Osteoblast (primary cell): ENCODE results near the gene SNED1. TPM values are rescaled to one million over a fixed set of nuclear protein-coding genes. Genes with fewer than 3 reads are reported as not detected.

ENCODE experiments used
- DNase-seq: peaks from one replicate; pipeline ENCODE4 v3.0.0; 2011; ENCODE audit warnings: low spot score, mixed read lengths; ENCODE audit not compliant: insufficient read length; ENCODE audit errors: missing footprints
- H2AFZ ChIP-seq: 2 replicates; pipeline ENCODE4 v1.6.0; 2011; ENCODE audit warnings: mild to moderate bottlenecking, low read length
- H3K27ac ChIP-seq: 2 replicates; pipeline ENCODE4 v1.5.1; 2011; ENCODE audit warnings: mild to moderate bottlenecking, low read depth, low read length, moderate library complexity
- H3K27me3 ChIP-seq: 2 replicates; pipeline ENCODE4 v1.6.0; 2012; ENCODE audit warnings: mild to moderate bottlenecking, control low read depth, inconsistent platforms, low read length, moderate library complexity; ENCODE audit not compliant: insufficient read depth
- H3K36me3 ChIP-seq: 2 replicates; pipeline ENCODE4 v1.5.1; 2011; ENCODE audit warnings: mild to moderate bottlenecking, low read length, control low read depth, moderate library complexity; ENCODE audit not compliant: insufficient read depth
- H3K4me1 ChIP-seq: 2 replicates; pipeline ENCODE4 v1.5.1; 2011; ENCODE audit warnings: mild to moderate bottlenecking, low read length, control low read depth, moderate library complexity; ENCODE audit not compliant: insufficient read depth
- H3K4me2 ChIP-seq: 2 replicates; pipeline ENCODE4 v1.6.0; 2011; ENCODE audit warnings: mild to moderate bottlenecking, low read length; ENCODE audit not compliant: insufficient read depth
- H3K4me3 ChIP-seq: fragments of 200-600 bp; sonication (generic); 3 replicates; pipeline ENCODE4 v1.5.1; 2012; ENCODE audit warnings: mild to moderate bottlenecking, low read length, inconsistent platforms; ENCODE audit not compliant: insufficient read depth
- H3K79me2 ChIP-seq: 2 replicates; pipeline ENCODE4 v1.6.0; 2012; ENCODE audit warnings: mild to moderate bottlenecking, low read length, control low read depth, inconsistent platforms; ENCODE audit not compliant: insufficient read depth
- H3K9me3 ChIP-seq: 2 replicates; pipeline ENCODE4 v1.5.1; 2011; ENCODE audit warnings: low read depth, low read length, control low read depth
- H4K20me1 ChIP-seq: 2 replicates; pipeline ENCODE4 v1.6.0; 2012; ENCODE audit warnings: mild to moderate bottlenecking, low read length, control low read depth; ENCODE audit not compliant: insufficient read depth
- total RNA-seq: library from RNA; depleted of rRNA; stranded (reverse); fragments of >200 nt; gene quantifications from 2 replicates; pipeline ENCODE4 v1.2.3, GENCODE V29; 2012
- TF ChIP-seq, protein P1 (sequence below): IDR thresholded peaks from 2 replicates; pipeline ENCODE4 v1.5.1; 2011; ENCODE audit warnings: mild to moderate bottlenecking, low read depth, low read length, moderate library complexity; ENCODE audit errors: extremely low read depth

SNED1 gene
- total RNA-seq, 1 donor = 94.8 TPM

- no peak overlapping the region for H3K4me2 ChIP-seq
- no peak for DNase-seq
- no peak overlapping the region for H3K27ac ChIP-seq
- no peaks in the 10 kb centered on the region for H4K20me1 ChIP-seq
- TF ChIP-seq, protein P1, sequence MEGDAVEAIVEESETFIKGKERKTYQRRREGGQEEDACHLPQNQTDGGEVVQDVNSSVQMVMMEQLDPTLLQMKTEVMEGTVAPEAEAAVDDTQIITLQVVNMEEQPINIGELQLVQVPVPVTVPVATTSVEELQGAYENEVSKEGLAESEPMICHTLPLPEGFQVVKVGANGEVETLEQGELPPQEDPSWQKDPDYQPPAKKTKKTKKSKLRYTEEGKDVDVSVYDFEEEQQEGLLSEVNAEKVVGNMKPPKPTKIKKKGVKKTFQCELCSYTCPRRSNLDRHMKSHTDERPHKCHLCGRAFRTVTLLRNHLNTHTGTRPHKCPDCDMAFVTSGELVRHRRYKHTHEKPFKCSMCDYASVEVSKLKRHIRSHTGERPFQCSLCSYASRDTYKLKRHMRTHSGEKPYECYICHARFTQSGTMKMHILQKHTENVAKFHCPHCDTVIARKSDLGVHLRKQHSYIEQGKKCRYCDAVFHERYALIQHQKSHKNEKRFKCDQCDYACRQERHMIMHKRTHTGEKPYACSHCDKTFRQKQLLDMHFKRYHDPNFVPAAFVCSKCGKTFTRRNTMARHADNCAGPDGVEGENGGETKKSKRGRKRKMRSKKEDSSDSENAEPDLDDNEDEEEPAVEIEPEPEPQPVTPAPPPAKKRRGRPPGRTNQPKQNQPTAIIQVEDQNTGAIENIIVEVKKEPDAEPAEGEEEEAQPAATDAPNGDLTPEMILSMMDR = no peak
- peaks cover 30% of the 10 kb centered on the region for H3K4me1 ChIP-seq
- H3K9me3 ChIP-seq = peaks cover 8% of the 10 kb centered on the region
- no peaks in the 10 kb centered on the region for H3K36me3 ChIP-seq
- no peaks in the 10 kb centered on the region for H3K79me2 ChIP-seq
- no peaks in the 10 kb centered on the region for H3K27me3 ChIP-seq
- no peak overlapping the region for H2AFZ ChIP-seq
- H3K4me3 ChIP-seq = no peak overlapping the region
Measured at GRCh38 chr2:240988571-240989271, 9.7 kb upstream of the SNED1 start.

GRCh38 chr2:240989451-240990265, 8.8 kb upstream of the SNED1 start:
- Histone ChIP-seq H3K9me3 (peaks cover 8% of the 10 kb centered on the region), H3K4me2 (no peak overlapping the region), H3K27me3 (no peaks in the 10 kb centered on the region), H2AFZ (no peak overlapping the region), H3K79me2 (no peaks in the 10 kb centered on the region), H3K27ac (no peak overlapping the region), H3K4me3 (no peak overlapping the region), H4K20me1 (no peaks in the 10 kb centered on the region), H3K4me1 (peaks cover 30% of the 10 kb centered on the region), H3K36me3 (no peaks in the 10 kb centered on the region)
- DNase-seq = peak; percentile 95
- TF ChIP-seq, protein P1 = peak; percentile 66

DNA sequence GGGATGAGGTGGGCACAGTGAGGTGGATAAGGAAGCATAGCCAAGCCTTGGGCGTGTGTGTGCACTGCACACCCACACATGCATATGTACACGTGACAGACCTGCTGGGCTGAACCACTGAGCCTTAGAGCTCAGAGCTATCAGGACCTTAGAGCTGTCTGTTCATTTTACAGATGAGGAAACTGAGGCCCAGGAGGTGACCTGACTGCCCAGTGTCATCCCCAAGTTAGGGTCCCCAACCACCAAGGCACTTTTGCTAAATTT, 8.2 kb upstream of the SNED1 start:
- Histone ChIP-seq H3K36me3 (no peaks in the 10 kb centered on the region), H4K20me1 (no peaks in the 10 kb centered on the region), H3K4me2 (no peak overlapping the region), H3K27ac (no peak overlapping the region), H3K27me3 (no peaks in the 10 kb centered on the region), H3K9me3 (peaks cover 8% of the 10 kb centered on the region), H3K4me1 (peaks cover 30% of the 10 kb centered on the region), H3K79me2 (no peaks in the 10 kb centered on the region), H3K4me3 (no peak overlapping the region), H2AFZ (no peak overlapping the region)
- DNase-seq = no peak
- TF ChIP-seq, protein P1 = no peak

DNA sequence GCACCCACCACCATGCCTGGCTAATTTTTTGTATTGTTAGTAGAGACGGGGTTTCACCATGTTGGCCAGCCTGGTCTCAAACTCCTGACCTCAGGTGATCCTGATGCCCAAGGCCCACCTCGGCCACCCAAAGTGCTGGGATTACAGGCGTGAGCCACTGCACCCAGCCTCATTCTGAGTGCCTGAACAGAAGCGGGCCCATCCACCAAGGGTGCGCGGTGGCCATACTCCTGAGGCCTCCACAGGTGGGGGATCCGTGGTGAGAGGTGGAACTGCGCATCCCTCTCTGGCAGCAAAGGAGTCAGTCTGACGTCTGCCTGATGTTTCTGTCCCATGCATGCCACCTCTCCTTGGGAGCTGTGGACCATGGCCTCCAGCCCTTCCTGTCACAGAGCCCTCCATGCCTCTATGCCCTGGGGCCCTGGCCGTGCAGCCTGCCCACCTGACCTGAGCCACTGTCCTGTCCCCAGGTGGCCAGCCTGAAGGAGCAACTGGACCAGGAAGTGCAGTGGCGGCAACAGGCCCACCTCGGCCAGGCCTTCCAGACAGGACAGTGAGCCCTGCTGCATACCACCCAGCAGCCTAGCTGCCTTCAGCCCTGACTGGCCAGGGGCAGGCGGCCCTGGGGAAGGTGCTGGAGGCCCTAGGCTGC, 7.6 kb upstream of the SNED1 start:
- no peak for DNase-seq
- TF ChIP-seq, protein P1 = no peak
- Histone ChIP-seq H2AFZ (no peak overlapping the region), H3K4me1 (peaks cover 30% of the 10 kb centered on the region), H3K79me2 (no peaks in the 10 kb centered on the region), H4K20me1 (no peaks in the 10 kb centered on the region), H3K27ac (no peak overlapping the region), H3K4me2 (no peak overlapping the region), H3K4me3 (no peak overlapping the region), H3K9me3 (peaks cover 8% of the 10 kb centered on the region), H3K27me3 (no peaks in the 10 kb centered on the region), H3K36me3 (no peaks in the 10 kb centered on the region)
